Measurements from ENCODE around the gene FBXW5.

FBXW5 gene

DNA sequence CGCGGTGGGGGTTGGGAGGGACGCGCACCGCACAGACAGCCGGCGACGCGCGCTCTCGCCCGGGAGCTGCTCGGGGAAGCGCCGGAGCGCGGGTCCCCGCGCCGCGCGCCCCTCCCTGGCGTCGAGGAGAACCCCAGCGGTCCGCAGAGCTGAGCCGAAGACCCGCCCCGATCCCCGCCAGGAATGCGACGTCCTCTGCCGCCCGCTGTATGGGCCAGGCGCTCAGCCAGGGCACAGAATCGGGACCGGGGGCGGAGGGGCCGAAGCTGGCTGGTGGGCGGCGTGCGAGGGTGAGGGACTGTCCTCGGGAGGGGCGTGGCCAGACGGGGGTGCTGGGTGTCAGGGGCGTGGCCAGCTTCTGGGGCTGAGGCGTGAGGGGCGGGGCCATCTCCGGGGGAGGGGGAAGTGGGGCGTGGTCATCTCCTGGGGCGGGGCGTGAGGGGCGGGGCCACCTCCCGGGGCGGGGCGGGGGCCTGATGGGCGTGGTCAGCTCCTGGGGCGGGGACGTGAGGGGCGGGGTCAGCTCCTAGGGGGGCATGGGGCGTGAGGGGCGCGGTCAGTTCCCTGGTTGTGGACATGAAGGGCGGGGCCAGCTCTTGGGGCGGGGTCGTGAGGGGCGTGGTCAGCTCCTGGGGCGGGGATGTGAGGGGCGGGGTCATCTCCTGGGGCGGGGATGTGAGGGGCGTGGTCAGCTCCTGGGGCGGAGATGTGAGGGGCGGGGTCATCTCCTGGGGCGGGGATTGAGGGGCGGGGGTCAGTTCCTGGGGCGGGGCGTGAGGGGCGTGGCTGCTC, 33.7 kb upstream of the FBXW5 start:
- DNase-seq (ENCODE audit: low read depth in 1 of 2, low spot score in 1 of 2), result peak; percentile 38 to 46

DNA sequence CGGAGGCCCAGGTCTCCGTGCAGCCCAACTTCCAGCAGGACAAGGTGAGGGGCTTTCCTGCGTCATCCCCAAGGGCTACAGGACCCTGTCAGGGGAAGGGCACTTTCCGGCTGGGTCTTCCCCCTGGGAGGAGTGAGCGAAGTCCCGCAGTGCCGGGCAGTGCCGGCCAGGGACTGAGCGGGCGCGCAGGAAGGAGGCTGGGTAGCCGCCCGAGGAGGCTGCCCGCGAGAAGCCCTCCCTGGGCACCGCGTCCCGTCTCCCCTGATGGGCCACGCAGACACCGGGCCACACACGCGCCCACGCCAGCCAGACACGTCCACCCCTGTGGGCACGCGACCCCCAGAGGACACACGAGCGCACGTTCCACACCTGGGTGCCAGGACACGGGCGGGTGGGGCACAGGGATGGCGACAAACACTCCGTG, 33.1 kb upstream of the FBXW5 start:
- no peak for DNase-seq (ENCODE audit: low read depth in 1 of 2, low spot score in 1 of 2)

- no peak for DNase-seq (ENCODE audit: low read depth in 1 of 2, low spot score in 1 of 2)
Measured at GRCh38 chr9:136977223-136977622, 32.7 kb upstream of the FBXW5 start, which contains the start of gene PTGDS. PTGDS (plus strand) TSS chr9:136977504; CDS start chr9:136977579, 75 bp downstream.

- no peak for DNase-seq (ENCODE audit: low read depth in 1 of 2, low spot score in 1 of 2)
Measured at GRCh38 chr9:136975644-136976043, 31.1 kb upstream of the FBXW5 start.

- no peak for DNase-seq (ENCODE audit: low read depth in 1 of 2, low spot score in 1 of 2)
Measured at GRCh38 chr9:136974817-136975535, 30.4 kb upstream of the FBXW5 start.

- no peak for DNase-seq (ENCODE audit: low read depth in 1 of 2, low spot score in 1 of 2)
Measured at GRCh38 chr9:136973618-136974617, 29.4 kb upstream of the FBXW5 start.

- no peak for DNase-seq (ENCODE audit: low read depth in 1 of 2, low spot score in 1 of 2)
Measured at GRCh38 chr9:136972743-136973142, 28.2 kb upstream of the FBXW5 start.

DNA sequence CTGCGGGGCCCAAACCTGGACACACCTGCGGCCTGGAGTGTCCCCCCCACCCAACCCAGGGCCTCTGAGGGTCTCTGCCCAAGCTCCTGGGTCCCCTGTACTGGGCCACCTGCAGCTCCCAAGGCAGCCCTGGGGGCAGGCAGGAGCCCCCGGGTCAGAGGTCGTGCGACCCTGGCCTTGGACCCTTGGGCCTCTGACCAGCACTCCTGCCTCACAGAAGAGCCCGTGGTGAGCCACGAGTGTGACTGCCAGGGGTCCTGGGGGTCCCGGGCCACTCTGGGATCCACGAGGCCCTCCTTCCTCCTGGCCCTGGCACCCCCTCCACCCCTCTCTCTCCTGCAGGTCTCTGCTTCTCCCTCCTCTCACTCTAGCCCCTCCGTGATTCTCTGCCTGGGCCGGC, 27.8 kb upstream of the FBXW5 start:
- no peak for DNase-seq (ENCODE audit: low read depth in 1 of 2, low spot score in 1 of 2)

GRCh38 chr9:136971746-136972145, 27.2 kb upstream of the FBXW5 start:
- DNase-seq (ENCODE audit: low read depth in 1 of 2, low spot score in 1 of 2), result no peak

DNA sequence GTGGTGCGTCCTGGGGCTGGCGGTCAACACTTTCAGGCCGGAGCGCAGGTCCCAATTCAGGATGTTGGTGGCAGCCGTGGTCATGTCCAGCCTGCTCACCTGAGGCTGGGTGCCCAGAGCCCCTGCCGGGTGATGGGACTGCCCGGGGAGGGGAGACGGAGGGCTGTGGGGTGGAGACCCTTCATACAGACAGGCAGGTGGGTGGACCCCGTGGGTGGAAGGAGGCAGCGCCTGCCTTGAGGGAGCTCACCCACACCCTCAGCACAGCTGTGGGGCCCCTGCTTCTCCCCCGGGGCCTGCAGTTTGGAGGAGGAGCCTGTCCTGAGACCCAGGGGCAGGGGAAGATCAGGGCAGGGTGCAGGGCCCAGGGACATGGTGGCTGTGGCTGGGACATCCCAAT, 25.8 kb upstream of the FBXW5 start:
- no peak for DNase-seq (ENCODE audit: low read depth in 1 of 2, low spot score in 1 of 2)

DNA sequence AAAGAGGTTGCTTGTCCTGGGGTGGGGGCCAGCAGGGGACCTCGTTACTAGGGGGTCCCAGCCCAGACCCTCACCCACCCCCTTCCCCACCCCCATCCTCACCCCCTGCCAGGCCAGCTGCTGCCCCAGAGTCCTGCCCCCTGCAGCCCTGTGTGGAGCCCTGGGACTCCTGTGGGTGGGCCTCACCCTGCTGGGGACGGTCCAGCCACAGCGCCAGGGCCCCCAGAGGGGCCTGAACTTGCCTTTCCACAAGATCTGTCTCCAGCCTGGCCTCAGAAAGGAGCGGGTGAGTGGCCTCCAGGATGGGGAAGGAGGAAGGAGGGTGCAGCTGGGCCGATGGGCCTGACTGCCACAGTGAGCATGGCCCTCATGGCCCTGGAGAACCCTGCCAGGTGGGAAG, 25.2 kb upstream of the FBXW5 start:
- no peak for DNase-seq (ENCODE audit: low read depth in 1 of 2, low spot score in 1 of 2)

GRCh38 chr9:136969150-136969549, 24.6 kb upstream of the FBXW5 start:
- no peak for DNase-seq (ENCODE audit: low read depth in 1 of 2, low spot score in 1 of 2)

DNA sequence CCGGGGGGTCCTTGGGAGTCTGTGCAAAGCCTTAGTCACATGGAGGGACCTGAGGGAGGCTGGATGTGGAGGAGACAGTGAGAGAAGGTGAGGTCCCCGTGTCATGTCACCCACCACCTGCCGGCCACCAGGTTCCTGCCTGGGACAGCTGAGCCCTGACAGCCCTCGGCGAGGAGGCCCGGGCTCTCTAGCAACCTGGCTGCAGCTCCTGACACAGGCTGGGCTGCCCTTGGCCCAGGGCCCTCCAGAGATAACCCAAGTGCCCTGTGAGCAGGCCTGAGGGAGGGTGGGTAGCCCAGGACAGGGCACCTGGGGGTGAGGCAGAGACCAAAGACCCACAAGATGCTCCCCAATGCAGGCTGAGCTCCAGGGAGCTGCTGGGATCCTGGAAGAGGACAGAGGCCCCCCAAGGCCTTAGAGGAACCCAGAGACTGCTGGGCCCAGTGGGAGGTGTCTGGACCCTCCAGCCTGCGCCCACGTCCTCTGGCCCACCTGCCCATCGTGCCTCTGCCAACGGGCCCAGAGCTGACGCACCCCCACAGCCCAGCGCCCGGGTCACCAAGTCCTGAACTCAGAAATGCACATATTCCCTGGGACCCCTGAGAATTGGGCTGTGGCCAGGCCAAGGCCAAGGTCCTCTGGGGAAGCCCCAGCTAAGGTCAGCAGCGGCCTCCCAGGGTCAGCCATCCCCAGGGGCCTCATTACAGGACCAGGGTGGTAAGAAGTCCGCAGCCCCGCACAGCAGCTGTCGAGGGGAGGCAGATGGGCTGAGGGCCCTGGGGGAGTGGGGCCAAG, 24.0 kb upstream of the FBXW5 start:
- no peak for DNase-seq (ENCODE audit: low read depth in 1 of 2, low spot score in 1 of 2)

GRCh38 chr9:136965771-136966484, 21.4 kb upstream of the FBXW5 start:
- DNase-seq (ENCODE audit: low read depth in 1 of 2, low spot score in 1 of 2), result no peak

- no peak for DNase-seq (ENCODE audit: low read depth in 1 of 2, low spot score in 1 of 2)
Measured at GRCh38 chr9:136964833-136965422, 20.4 kb upstream of the FBXW5 start.

- no peak for DNase-seq (ENCODE audit: low read depth in 1 of 2, low spot score in 1 of 2)
Measured at GRCh38 chr9:136964171-136964689, 19.7 kb upstream of the FBXW5 start.

DNA sequence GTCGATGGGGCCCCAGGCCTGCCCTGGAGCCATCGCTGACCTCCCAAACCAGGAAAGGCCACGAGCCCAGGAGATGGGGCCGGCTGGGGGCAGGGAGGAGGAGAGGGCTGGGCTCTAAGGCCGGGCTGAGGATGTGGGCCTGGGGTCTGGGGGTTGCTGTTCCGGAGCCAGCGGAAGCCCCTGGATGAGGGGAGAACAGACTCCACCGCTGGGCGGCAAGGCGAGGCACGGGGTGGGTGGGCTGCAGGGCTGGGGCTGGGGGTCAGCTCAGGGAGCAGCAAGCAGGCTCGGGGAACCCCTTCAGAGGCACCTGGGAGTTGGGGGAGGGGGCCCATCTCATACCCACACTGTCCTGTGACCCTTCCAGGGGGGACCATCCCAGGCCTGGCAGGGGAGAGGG, 19.2 kb upstream of the FBXW5 start:
- no peak for DNase-seq (ENCODE audit: low read depth in 1 of 2, low spot score in 1 of 2)

- no peak for DNase-seq (ENCODE audit: low read depth in 1 of 2, low spot score in 1 of 2)
Measured at GRCh38 chr9:136963341-136963740, 18.8 kb upstream of the FBXW5 start.

DNA sequence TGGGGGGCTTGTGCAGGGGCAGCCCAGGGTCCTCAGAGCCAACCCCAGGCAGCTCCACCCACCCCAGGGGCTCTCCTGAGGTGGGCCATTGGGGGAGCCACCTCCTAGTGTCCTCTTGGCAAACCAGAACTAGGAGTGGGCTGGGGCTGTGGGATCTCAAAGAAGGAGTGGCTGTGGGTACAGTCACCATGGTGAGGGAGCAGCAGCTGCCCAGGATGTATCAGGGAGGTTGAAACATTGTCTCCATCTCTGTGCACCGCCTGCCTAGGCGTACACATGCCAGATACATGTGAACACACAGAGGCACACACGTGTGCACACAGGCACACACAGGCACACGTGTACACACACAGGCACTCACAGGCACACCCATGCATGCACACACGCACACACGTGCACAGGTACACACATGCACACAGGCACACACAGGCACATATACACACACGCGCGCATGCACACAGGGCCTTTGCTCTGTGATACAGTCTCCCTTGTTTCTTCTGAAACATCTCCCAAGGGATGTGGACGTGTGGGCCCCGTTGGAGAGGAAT, 18.2 kb upstream of the FBXW5 start:
- no peak for DNase-seq (ENCODE audit: low read depth in 1 of 2, low spot score in 1 of 2)

All from activated CD4-positive, alpha-beta T cell treated with anti-CD3 and anti-CD28 coated beads, Interleukin-2, amount 50 U/mL, for 24 hours (primary cell).